NT2/D1 (cell line): Measurements from ENCODE around the gene ZFR.

ENCODE experiments used
- SUZ12 ChIP-seq: IDR thresholded peaks from 2 replicates; pipeline ENCODE4 v1.6.1; 2011; ENCODE audit not compliant: insufficient read length, insufficient read depth; ENCODE audit errors: extremely low read depth
- YY1 ChIP-seq: IDR thresholded peaks from 2 replicates; pipeline ENCODE4 v1.6.1; 2011; ENCODE audit not compliant: insufficient read length, insufficient read depth
- ZNF274 ChIP-seq: IDR thresholded peaks from 2 replicates; pipeline ENCODE4 v1.6.1; 2011; ENCODE audit warnings: mild to moderate bottlenecking, low read depth, low read length

GRCh38 chr5:32332966-32333365 is 111.6 kb downstream of the ZFR start:
- TF ChIP-seq YY1 (no peak), ZNF274 (no peak), SUZ12 (no peak)
